ENCODE results near the gene NR2E1. TPM values are rescaled to one million over a fixed set of nuclear protein-coding genes. Genes with fewer than 3 reads are reported as not detected.
A peak's percentile ranks its signal among the peaks of the same experiment; 100 is the strongest.

The NR2E1 gene
- total RNA-seq, 1 donor from 2014 or later, result not detected

DNA sequence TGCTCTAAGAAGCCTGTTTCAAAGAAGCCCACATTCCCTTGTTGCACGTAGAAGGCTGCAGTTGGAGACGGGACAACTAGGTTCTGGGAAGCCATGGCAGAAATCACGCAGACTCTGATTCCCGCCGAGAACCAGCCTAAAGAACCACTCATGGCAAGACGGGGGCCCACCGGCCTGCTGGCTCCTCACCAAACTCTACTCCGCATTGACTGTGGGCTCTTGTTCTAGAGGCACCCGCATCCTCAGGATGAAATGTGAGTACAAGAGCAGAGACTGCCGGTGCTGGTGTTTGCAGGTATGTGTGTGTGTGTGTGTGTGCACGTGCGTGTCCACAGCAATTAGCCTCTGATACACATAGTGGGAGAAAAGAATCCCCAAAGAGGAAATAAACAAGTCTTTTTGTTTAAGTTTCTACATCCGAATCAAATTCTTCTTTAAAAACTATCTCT lies 42.3 kb upstream of the NR2E1 start:
- H3K27me3 ChIP-seq (ENCODE audit: control insufficient read depth in 3 of 3, insufficient read depth in 3 of 3, low read length in 3 of 3), result peaks cover 52 to 69% (median 68%) of the 10 kb centered on the region in 3 donors

DNA sequence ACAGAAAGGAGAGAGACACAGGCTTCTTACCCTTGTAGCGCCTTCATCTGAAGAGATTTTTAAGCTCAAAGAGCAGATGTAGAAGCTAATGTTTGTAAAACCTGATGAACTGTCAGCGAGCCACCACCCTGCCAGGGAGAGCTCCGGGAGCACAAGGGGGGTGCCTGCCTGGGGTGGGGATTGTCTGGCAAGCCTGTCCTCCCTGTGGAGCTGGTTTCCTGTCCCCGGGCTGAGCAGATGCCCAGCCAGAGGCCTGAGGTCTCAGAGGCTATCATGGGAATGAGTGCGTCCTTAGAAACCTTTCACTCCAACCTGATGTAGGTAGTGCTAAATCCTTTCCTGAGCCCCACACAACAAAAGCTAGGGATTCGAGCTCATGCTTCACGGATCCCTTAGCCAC lies 41.9 kb upstream of the NR2E1 start:
- Histone ChIP-seq H3K4me3 (ENCODE audit: low read length in 3 of 3) (no peak overlapping the region), H3K27me3 (ENCODE audit: control insufficient read depth in 3 of 3, insufficient read depth in 3 of 3, low read length in 3 of 3) (peaks cover 48 to 68% (median 64%) of the 10 kb centered on the region in 3 donors), H3K9me3 (ENCODE audit: control insufficient read depth in 3 of 3, low read length in 3 of 3) (no peaks in the 10 kb centered on the region), H3K36me3 (ENCODE audit: control insufficient read depth in 3 of 3, insufficient read depth in 3 of 3, low read length in 3 of 3) (no peaks in the 10 kb centered on the region), H3K4me1 (ENCODE audit: control insufficient read depth in 3 of 3, insufficient read depth in 3 of 3, low read length in 3 of 3) (peaks cover 4 to 6% (median 5%) of the 10 kb centered on the region in 3 donors), H3K27ac (ENCODE audit: low read depth, low read length) (no peak overlapping the region), H3K9ac (ENCODE audit: low read depth in 1 of 3, low read length in 3 of 3) (no peak overlapping the region)

More for the DNA sequence above, 42.3 kb upstream of the NR2E1 start:
- Histone ChIP-seq H3K36me3 (ENCODE audit: control insufficient read depth in 3 of 3, insufficient read depth in 3 of 3, low read length in 3 of 3) (no peaks in the 10 kb centered on the region), H3K4me1 (ENCODE audit: control insufficient read depth in 3 of 3, insufficient read depth in 3 of 3, low read length in 3 of 3) (peaks cover 5 to 8% (median 7%) of the 10 kb centered on the region in 3 donors), H3K27ac (ENCODE audit: low read depth, low read length) (no peak overlapping the region), H3K9ac (ENCODE audit: low read depth in 1 of 3, low read length in 3 of 3) (no peak overlapping the region), H3K9me3 (ENCODE audit: control insufficient read depth in 3 of 3, low read length in 3 of 3) (no peaks in the 10 kb centered on the region), H3K4me3 (ENCODE audit: low read length in 3 of 3) (no peak overlapping the region)

DNA sequence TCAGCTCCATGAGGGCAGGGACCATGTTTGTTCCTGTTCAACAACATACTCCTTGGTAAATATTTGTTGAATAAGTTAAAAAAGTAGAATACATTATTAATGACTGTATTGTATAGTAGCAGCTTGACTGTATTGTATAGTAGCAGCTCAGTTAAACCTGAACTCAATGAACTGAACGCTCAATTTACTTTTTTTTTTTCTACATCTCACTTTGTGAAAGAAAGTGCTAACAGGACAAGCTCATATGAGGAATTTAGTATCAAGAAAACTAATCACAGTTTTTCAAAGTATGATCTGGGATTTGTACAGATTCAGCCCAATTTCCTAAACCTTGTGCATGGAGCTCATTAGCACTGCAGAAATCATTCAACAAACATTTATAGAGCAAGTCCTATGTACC lies 38.8 kb upstream of the NR2E1 start:
- no peak overlapping the region for H3K9ac ChIP-seq (ENCODE audit: low read depth in 1 of 3, low read length in 3 of 3)
- no peak overlapping the region for H3K4me3 ChIP-seq (ENCODE audit: low read length in 3 of 3)
- H3K27ac ChIP-seq (ENCODE audit: low read depth, low read length), result no peak overlapping the region
- H3K9me3 ChIP-seq (ENCODE audit: control insufficient read depth in 3 of 3, low read length in 3 of 3), result no peaks in the 10 kb centered on the region
- H3K27me3 ChIP-seq (ENCODE audit: control insufficient read depth in 3 of 3, insufficient read depth in 3 of 3, low read length in 3 of 3), result peaks cover 21 to 46% (median 36%) of the 10 kb centered on the region in 3 donors
- no peaks in the 10 kb centered on the region for H3K4me1 ChIP-seq (ENCODE audit: control insufficient read depth in 3 of 3, insufficient read depth in 3 of 3, low read length in 3 of 3)
- no peaks in the 10 kb centered on the region for H3K36me3 ChIP-seq (ENCODE audit: control insufficient read depth in 3 of 3, insufficient read depth in 3 of 3, low read length in 3 of 3)

DNA sequence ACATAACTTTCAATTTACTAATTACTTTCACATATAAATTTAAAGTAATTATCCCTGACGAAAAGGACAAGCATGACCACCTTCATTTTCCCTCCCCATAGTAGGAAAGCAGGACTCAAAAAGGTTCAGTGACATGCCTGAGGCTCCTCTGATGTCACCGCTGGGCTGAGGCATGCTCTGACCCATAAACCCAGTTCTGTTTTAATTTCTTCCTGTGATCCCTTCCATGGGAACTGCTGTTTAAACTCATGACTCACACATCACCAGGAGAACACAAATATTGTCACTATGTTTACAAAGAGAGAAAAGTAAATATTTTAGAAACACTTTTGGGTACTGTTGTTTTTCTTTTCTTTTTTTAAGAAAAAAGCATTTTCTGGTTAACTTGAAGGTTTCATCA lies 38.0 kb upstream of the NR2E1 start:
- Histone ChIP-seq H3K4me3 (ENCODE audit: low read length in 3 of 3) (no peak overlapping the region), H3K4me1 (ENCODE audit: control insufficient read depth in 3 of 3, insufficient read depth in 3 of 3, low read length in 3 of 3) (no peaks in the 10 kb centered on the region), H3K36me3 (ENCODE audit: control insufficient read depth in 3 of 3, insufficient read depth in 3 of 3, low read length in 3 of 3) (no peaks in the 10 kb centered on the region), H3K9ac (ENCODE audit: low read depth in 1 of 3, low read length in 3 of 3) (no peak overlapping the region), H3K27me3 (ENCODE audit: control insufficient read depth in 3 of 3, insufficient read depth in 3 of 3, low read length in 3 of 3) (peaks cover 16 to 45% (median 33%) of the 10 kb centered on the region in 3 donors), H3K9me3 (ENCODE audit: control insufficient read depth in 3 of 3, low read length in 3 of 3) (no peaks in the 10 kb centered on the region), H3K27ac (ENCODE audit: low read depth, low read length) (no peak overlapping the region)

DNA sequence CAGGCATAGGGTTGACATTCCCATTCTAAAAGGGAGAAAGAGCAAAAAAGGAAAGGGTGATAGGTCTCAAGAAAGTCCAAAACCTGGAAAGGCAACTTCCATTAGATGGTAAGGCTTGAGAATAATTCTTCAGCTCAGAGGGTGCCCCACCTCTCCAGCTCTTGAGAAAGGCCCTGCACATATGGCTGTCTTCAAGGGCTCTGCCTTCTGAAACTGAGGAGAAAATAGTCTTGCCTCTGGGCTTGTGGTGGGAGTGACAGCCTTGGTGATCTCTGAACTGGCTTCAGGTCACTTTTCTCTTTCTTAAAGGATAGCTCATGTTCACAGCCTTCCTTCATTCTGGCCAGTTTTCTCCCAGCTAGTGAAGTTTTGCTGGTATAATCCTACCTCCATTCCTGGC lies 35.6 kb upstream of the NR2E1 start:
- Histone ChIP-seq H3K27me3 (ENCODE audit: control insufficient read depth in 3 of 3, insufficient read depth in 3 of 3, low read length in 3 of 3) (peaks cover 0 to 25% (median 9%) of the 10 kb centered on the region in 3 donors), H3K9ac (ENCODE audit: low read depth in 1 of 3, low read length in 3 of 3) (no peak overlapping the region), H3K4me1 (ENCODE audit: control insufficient read depth in 3 of 3, insufficient read depth in 3 of 3, low read length in 3 of 3) (peaks cover 0 to 7% (median 0%) of the 10 kb centered on the region in 3 donors), H3K27ac (ENCODE audit: low read depth, low read length) (no peak overlapping the region), H3K36me3 (ENCODE audit: control insufficient read depth in 3 of 3, insufficient read depth in 3 of 3, low read length in 3 of 3) (no peaks in the 10 kb centered on the region), H3K4me3 (ENCODE audit: low read length in 3 of 3) (no peak overlapping the region), H3K9me3 (ENCODE audit: control insufficient read depth in 3 of 3, low read length in 3 of 3) (no peaks in the 10 kb centered on the region)

DNA sequence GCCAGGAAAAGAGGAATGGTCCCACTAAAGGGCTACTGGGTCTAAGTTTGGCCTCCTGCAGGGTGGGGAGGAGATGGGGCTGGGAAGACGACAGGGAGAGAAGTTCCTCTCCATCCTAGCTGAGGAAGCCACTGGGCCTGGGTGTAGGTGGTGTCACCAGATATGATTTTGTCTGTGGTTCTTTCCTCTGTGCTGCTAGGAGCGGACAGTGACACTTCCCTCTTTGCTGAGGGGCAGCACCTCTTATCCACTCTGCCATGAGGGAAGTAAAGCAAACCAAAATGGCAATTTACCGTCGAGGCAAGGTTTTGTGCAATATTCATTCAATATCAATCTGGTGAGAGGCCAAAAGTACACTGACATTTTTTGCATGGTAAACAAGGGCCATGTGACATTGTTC lies 33.0 kb upstream of the NR2E1 start:
- H3K9me3 ChIP-seq (ENCODE audit: control insufficient read depth in 3 of 3, low read length in 3 of 3), result no peaks in the 10 kb centered on the region
- no peak overlapping the region for H3K27ac ChIP-seq (ENCODE audit: low read depth, low read length)
- peaks cover 0 to 7% (median 0%) of the 10 kb centered on the region in 3 donors for H3K4me1 ChIP-seq (ENCODE audit: control insufficient read depth in 3 of 3, insufficient read depth in 3 of 3, low read length in 3 of 3)
- H3K9ac ChIP-seq (ENCODE audit: low read depth in 1 of 3, low read length in 3 of 3), result no peak overlapping the region
- H3K4me3 ChIP-seq (ENCODE audit: low read length in 3 of 3), result no peak overlapping the region
- no peaks in the 10 kb centered on the region for H3K36me3 ChIP-seq (ENCODE audit: control insufficient read depth in 3 of 3, insufficient read depth in 3 of 3, low read length in 3 of 3)
- H3K27me3 ChIP-seq (ENCODE audit: control insufficient read depth in 3 of 3, insufficient read depth in 3 of 3, low read length in 3 of 3), result peaks cover 0 to 13% (median 0%) of the 10 kb centered on the region in 3 donors

DNA sequence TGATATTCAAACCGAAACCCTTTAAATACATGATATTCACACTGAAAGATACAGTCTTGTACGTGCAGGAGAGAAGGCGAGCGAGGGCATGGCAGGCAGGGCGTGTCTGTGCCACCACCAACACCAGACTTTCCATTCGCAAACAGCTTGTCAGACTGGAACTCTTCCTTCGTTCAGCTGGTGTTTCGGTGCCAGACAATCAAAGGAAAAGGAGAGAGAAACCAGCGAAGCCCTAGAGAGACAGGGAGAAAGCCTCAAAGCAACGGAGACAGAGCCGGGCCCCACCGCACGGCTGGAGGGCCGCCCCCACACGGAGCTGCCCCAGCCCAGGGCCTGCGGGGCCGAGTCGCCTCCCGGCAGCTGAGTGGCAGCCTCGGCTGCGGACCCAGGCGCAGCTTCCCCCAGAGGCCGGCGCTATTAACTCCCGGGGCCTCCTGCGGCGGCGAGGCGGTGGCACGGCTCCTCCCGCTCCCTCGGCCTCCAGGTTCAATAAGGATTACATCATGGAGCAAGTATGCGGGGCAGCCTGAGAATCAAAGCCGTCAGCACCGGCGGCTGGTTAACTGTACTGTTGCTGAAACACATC lies 32.1 kb upstream of the NR2E1 start:
- peaks cover 0 to 6% (median 0%) of the 10 kb centered on the region in 3 donors for H3K27me3 ChIP-seq (ENCODE audit: control insufficient read depth in 3 of 3, insufficient read depth in 3 of 3, low read length in 3 of 3)
- H3K4me3 ChIP-seq (ENCODE audit: low read length in 3 of 3), result peak overlapping the region; percentile 58 to 68 (median 67)
- peak overlapping the region; percentile 59 to 85 (median 68) for H3K9ac ChIP-seq (ENCODE audit: low read depth in 1 of 3, low read length in 3 of 3)
- peak overlapping the region; percentile 77 for H3K27ac ChIP-seq (ENCODE audit: low read depth, low read length)
- H3K9me3 ChIP-seq (ENCODE audit: control insufficient read depth in 3 of 3, low read length in 3 of 3), result no peaks in the 10 kb centered on the region
- no peaks in the 10 kb centered on the region for H3K36me3 ChIP-seq (ENCODE audit: control insufficient read depth in 3 of 3, insufficient read depth in 3 of 3, low read length in 3 of 3)
- H3K4me1 ChIP-seq (ENCODE audit: control insufficient read depth in 3 of 3, insufficient read depth in 3 of 3, low read length in 3 of 3), result peaks cover 0 to 7% (median 0%) of the 10 kb centered on the region in 3 donors

DNA sequence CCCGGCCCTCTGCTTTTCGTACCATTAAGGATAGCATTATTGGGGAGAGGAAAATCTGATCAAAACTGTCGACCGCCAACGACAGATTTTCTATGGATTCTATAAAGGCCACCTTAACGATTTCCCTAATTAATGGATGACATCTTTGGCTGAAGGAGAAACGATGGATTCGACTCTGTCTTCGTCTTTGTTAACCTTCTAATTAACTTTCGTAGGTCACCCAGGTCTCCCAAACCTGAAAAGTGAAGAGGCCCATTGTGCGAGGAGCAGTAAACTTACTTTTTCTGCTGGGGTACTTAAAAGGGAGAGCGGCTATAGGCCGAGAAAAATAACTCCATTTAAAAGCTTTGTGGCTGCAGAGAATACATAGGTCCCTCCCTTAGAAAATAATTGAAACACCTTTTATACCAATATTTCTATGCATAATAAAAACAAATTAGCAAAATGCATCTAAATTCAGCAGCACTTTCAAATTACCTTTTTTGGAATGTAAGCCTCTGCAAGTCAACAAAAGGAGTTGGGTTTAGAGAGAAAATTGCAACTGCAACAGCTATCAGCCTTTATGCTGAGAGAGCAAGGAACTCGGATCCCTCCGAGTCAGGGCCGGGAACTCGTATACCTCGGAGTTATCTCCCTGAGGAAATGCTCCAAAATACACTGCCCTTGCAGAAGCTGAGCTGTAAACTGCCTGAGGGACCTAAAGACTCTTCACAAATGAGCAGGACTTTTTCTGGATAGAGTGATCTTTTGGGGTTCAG lies 31.4 kb upstream of the NR2E1 start:
- Histone ChIP-seq H3K27me3 (ENCODE audit: control insufficient read depth in 3 of 3, insufficient read depth in 3 of 3, low read length in 3 of 3) (peaks cover 0 to 2% (median 0%) of the 10 kb centered on the region in 3 donors), H3K4me3 (ENCODE audit: low read length in 3 of 3) (peak overlapping the region; percentile 17 to 68 (median 35)), H3K4me1 (ENCODE audit: control insufficient read depth in 3 of 3, insufficient read depth in 3 of 3, low read length in 3 of 3) (peaks cover 0 to 7% (median 0%) of the 10 kb centered on the region in 3 donors), H3K9me3 (ENCODE audit: control insufficient read depth in 3 of 3, low read length in 3 of 3) (no peaks in the 10 kb centered on the region), H3K9ac (ENCODE audit: low read depth in 1 of 3, low read length in 3 of 3) (peak overlapping the region in 2 of 3 donors; percentile 68 to 85), H3K27ac (ENCODE audit: low read depth, low read length) (peak overlapping the region; percentile 77), H3K36me3 (ENCODE audit: control insufficient read depth in 3 of 3, insufficient read depth in 3 of 3, low read length in 3 of 3) (no peaks in the 10 kb centered on the region)

DNA sequence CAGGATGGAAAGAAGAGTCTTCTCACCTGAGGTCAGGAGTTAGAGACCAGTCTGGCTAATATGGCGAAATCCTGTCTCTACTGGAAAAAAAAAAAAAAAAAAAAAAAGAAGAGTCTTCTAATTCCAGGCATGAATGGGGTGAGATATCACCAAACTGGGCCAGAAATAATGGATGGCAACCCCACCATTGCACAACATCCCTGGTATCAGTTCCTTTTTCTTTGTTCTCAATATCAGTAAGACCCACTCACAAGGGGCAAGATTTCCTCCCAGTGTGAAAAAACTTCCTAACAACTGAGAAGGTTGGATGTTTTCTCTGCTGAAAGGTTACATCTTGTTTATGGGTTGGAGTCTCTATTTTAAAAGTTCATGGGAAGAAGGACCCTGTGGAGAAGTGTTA lies 23.6 kb upstream of the NR2E1 start:
- Histone ChIP-seq H3K4me3 (ENCODE audit: low read length in 3 of 3) (no peak overlapping the region), H3K27ac (ENCODE audit: low read depth, low read length) (no peak overlapping the region), H3K27me3 (ENCODE audit: control insufficient read depth in 3 of 3, insufficient read depth in 3 of 3, low read length in 3 of 3) (peaks cover 0 to 7% (median 2%) of the 10 kb centered on the region in 3 donors), H3K4me1 (ENCODE audit: control insufficient read depth in 3 of 3, insufficient read depth in 3 of 3, low read length in 3 of 3) (no peaks in the 10 kb centered on the region), H3K9ac (ENCODE audit: low read depth in 1 of 3, low read length in 3 of 3) (no peak overlapping the region), H3K9me3 (ENCODE audit: control insufficient read depth in 3 of 3, low read length in 3 of 3) (no peaks in the 10 kb centered on the region), H3K36me3 (ENCODE audit: control insufficient read depth in 3 of 3, insufficient read depth in 3 of 3, low read length in 3 of 3) (no peaks in the 10 kb centered on the region)

DNA sequence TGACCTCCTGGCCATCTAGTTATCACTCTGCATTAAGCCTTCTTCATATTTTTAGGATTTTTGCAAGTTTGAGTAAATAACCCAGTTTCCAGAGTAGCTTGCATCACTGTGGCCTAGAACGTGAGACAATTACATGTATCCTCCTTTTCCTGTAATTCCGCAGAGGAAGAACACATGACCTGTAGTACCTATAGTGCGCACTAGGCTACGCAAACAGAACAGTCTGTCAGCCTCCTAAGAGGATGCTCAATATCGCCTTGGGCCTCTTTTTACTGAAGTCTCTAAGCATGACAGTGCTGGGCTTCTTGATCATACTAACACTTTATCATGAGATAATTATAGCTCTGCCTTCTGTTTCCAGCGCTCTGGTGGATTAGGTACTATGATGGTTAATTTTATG lies 20.2 kb upstream of the NR2E1 start:
- Histone ChIP-seq H3K9me3 (ENCODE audit: control insufficient read depth in 3 of 3, low read length in 3 of 3) (no peaks in the 10 kb centered on the region), H3K27me3 (ENCODE audit: control insufficient read depth in 3 of 3, insufficient read depth in 3 of 3, low read length in 3 of 3) (peaks cover 6 to 16% (median 11%) of the 10 kb centered on the region in 3 donors), H3K27ac (ENCODE audit: low read depth, low read length) (no peak overlapping the region)

More for the DNA sequence above, 20.2 kb upstream of the NR2E1 start:
- Histone ChIP-seq H3K4me3 (ENCODE audit: low read length in 3 of 3) (no peak overlapping the region), H3K4me1 (ENCODE audit: control insufficient read depth in 3 of 3, insufficient read depth in 3 of 3, low read length in 3 of 3) (no peaks in the 10 kb centered on the region), H3K9ac (ENCODE audit: low read depth in 1 of 3, low read length in 3 of 3) (no peak overlapping the region), H3K36me3 (ENCODE audit: control insufficient read depth in 3 of 3, insufficient read depth in 3 of 3, low read length in 3 of 3) (no peaks in the 10 kb centered on the region)
